GM13977 (cell line): ENCODE results near the gene CALN1.

Experiments used
- DNase-seq: peaks from one replicate; pipeline ENCODE4 v3.0.0; 2012; ENCODE audit warnings: low spot score
- in situ Hi-C: fragments of 300-500 bp; cut with MboI; formaldehyde crosslinking; loops from one replicate; pipeline ENCODE4 v1.12.0; 2022; ENCODE audit warnings: low sequenced_read_pairs, low pct_unique_long_range_greater_than_20kb, mixed read lengths, inconsistent platforms; ENCODE audit not compliant: unreplicated experiment
- TF ChIP-seq, protein P1 (sequence below): IDR thresholded peaks from 2 replicates; pipeline ENCODE4 v1.5.1; 2012; ENCODE audit warnings: mild to moderate bottlenecking, control low read depth; ENCODE audit not compliant: insufficient read depth; ENCODE audit errors: extremely low read depth, missing control alignments

The CALN1 gene

DNA sequence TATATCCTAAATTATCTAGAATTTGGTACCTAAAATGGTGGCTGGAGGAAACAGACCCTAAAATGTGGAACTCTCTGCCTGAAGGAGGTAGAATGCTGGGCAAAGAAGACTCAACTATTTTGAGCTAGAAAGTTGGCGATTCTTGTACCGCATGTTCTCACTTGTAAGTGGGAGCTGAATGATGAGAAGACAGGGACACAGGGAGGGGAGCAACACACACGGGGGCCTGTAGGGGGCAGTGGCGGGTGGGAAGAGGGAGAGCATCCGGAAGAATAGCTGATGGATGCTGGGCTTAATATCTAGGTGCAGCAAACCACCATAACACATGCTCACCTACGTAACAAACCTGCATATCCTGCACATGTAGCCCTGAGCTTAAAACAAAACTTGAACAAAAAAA lies 250.6 kb downstream of the CALN1 start:
- DNase-seq, result no peak
- in situ Hi-C loops, result no loop called here
- TF ChIP-seq, protein P1, sequence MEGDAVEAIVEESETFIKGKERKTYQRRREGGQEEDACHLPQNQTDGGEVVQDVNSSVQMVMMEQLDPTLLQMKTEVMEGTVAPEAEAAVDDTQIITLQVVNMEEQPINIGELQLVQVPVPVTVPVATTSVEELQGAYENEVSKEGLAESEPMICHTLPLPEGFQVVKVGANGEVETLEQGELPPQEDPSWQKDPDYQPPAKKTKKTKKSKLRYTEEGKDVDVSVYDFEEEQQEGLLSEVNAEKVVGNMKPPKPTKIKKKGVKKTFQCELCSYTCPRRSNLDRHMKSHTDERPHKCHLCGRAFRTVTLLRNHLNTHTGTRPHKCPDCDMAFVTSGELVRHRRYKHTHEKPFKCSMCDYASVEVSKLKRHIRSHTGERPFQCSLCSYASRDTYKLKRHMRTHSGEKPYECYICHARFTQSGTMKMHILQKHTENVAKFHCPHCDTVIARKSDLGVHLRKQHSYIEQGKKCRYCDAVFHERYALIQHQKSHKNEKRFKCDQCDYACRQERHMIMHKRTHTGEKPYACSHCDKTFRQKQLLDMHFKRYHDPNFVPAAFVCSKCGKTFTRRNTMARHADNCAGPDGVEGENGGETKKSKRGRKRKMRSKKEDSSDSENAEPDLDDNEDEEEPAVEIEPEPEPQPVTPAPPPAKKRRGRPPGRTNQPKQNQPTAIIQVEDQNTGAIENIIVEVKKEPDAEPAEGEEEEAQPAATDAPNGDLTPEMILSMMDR, result no peak

- in situ Hi-C loops, result no loop called here
- TF ChIP-seq, protein P1, result no peak
- no peak for DNase-seq
These were observed 252.2 kb downstream of the CALN1 start for GRCh38 chr7:72159911-72160310.

- no peak for DNase-seq
- TF ChIP-seq, protein P1, result no peak
- in situ Hi-C loops, result no loop called here
These were observed 255.5 kb downstream of the CALN1 start for GRCh38 chr7:72156671-72157070.

DNA sequence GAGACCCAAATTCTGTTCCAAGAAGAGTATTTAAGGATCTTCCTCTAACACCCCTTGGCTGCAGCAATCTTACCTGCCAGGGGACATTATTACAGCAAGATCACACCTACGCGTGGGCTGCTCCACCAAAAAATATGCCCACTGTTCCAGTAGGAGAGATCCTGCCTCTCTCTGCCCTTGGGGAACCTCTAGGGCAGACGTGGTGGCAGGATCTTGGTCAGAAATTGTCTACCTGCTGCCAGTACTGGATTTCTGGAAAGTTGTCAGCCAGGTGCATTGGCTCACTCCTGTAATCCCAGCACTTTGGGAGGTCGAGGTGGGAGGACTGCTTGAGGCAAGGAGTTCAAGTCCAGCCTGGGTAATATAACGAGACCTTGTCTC lies 259.0 kb downstream of the CALN1 start:
- DNase-seq, result no peak
- TF ChIP-seq, protein P1, result no peak
- in situ Hi-C loops, result no loop called here

GRCh38 chr7:72152161-72153131 lies 259.7 kb downstream of the CALN1 start:
- TF ChIP-seq, protein P1, result no peak
- in situ Hi-C loops, result no loop called here

GRCh38 chr7:72140566-72140965 lies 271.6 kb downstream of the CALN1 start:
- in situ Hi-C loops, result no loop called here
- TF ChIP-seq, protein P1, result no peak
- no peak for DNase-seq

More at GRCh38 chr7:72152161-72153131, 259.7 kb downstream of the CALN1 start:
- no peak for DNase-seq
